HG03378 (cell line): ENCODE measurements around the gene GH2.
"Not testable (repeated sequence)": the region's sequence is repeated elsewhere in the genome, so short reads cannot be mapped to it uniquely, and the experiment has no call there.

ENCODE experiments used
- ATAC-seq: cut with Tn5 transposase; IDR thresholded peaks from one replicate; pipeline ENCODE4 v1.9.1; 2021; ENCODE audit warnings: mild to moderate bottlenecking, moderate library complexity; ENCODE audit not compliant: unreplicated experiment

Gene GH2

DNA sequence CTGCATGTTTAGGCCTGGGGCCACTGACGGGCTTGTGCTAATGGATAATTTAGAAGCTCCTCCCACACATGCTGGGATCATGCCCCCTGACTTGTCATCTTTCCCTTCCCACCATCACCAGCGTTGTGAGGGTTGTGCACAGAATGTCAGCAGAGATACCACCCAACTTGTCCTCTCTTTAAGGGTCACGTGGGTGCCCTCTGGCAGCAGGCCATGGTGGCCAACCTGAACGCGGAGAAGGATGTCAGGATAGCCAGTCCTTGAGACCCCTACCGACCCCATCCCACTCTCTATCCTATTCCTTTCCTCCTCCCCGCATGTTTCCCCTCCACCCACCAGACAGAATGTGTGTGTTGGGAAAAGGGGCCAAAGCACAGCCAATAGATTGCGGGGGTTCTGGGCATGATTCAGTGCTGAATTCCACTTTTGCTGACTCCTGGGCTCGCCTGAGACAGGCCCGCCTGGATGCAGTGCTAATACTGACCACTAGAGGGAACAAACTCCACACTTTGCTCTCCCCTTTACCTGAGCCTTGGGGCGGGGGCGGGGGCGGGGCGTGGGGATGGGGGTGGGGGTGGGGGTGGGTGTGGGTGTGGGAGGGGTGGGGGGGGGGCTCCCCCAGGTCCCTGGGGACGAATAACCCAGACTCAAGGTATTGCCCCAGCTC lies at the start of gene GH2:
TSS of gene GH2 (minus strand) at position 10 of the 667 bp plus-strand sequence. CDS start 143 bp downstream, outside the sequence.
- no peak for ATAC-seq

GRCh38 chr17:63930951-63931575 lies 49.3 kb upstream of the GH2 start:
- ATAC-seq, result no peak

- ATAC-seq, result no peak
Measured at GRCh38 chr17:63929860-63930766, 48.4 kb upstream of the GH2 start.

GRCh38 chr17:63928966-63929695 lies 47.4 kb upstream of the GH2 start:
- ATAC-seq, result no peak

DNA sequence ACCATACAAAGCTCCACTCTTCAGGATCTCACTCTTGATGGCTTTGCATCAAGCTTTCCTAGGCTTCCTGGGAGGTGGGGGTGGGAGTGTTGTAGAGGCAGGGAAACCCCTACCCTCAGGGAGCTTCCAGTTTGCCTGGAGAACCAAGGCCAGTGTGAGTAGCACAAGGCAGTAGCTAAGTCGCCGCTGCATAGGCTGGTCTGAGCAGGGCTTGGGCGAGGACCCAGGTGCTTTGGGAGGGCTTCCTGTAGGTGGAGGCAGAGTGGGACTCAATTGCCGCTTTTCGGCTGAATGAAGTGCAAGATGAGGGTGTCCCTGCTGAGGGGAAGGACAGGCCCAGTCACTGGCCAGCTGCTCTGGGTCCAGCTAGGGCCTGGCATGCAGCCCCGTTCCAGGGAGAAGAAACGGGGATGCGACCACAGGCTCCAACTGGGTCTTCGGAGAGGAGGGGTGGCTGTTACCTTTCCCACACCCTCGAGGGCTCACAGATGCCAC lies 46.5 kb upstream of the GH2 start:
- ATAC-seq, result no peak

GRCh38 chr17:63927464-63928171 lies 45.9 kb upstream of the GH2 start:
- ATAC-seq, result no peak

DNA sequence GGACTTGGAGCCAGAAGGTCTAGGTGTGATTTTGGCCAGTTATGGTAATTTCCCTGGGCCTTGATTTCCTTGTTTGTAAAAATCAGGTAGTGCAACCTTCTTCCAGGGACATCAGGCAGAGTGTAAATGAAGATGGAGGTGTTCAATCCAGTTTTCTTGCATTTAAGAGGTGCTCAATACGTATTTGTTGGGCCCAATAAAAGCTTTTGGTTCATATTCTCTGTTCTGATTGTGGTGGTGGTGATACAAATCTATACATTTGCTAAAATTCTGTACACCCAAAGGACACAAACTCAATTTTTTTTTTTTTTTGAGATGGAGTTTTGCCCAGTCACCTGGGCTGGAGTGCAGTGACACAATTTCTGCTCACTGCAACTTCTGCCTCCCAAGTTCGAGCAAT lies 44.4 kb upstream of the GH2 start:
- no peak for ATAC-seq

- no peak for ATAC-seq
Measured at GRCh38 chr17:63925615-63926014, 43.9 kb upstream of the GH2 start.

- ATAC-seq, result peak; percentile 54
Measured at GRCh38 chr17:63922402-63922801, 40.7 kb upstream of the GH2 start.

GRCh38 chr17:63920779-63921178 lies 39.0 kb upstream of the GH2 start:
- ATAC-seq, result not testable (repeated sequence)

- ATAC-seq, result not testable (repeated sequence)
Measured at GRCh38 chr17:63920050-63920449, 38.3 kb upstream of the GH2 start.

- ATAC-seq, result peak; percentile 50
Measured at GRCh38 chr17:63919311-63919723, 37.6 kb upstream of the GH2 start.

DNA sequence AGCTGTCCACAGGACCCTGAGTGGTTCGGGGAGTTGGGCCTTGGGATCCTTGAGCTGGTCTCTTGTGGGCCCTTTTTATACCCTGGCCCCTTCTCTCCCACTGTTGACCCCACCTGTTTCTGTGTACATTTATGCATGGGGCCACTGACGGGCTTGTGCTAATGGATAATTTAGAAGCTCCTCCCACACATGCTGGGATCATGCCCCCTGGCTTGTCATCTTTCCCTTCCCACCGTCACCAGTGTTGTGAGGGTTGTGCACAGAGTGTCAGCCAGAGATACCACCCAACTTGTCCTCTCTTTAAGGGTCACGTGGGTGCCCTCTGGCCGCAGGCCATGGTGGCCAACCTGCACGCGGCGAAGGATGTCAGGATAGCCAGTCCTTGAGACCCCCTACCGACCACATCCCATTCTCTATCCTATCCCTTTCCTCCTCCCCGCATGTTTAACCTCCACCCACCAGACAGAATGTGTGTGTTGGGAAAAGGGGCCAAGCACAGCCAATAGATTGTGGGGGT lies 37.1 kb upstream of the GH2 start, which contains the start of gene GH1:
TSS of gene GH1 (minus strand) at position 51 of the 517 bp plus-strand sequence. CDS start 63 bp downstream, outside the sequence.
- not testable (repeated sequence) for ATAC-seq

GRCh38 chr17:63918305-63918704 lies 36.6 kb upstream of the GH2 start:
- no peak for ATAC-seq

GRCh38 chr17:63917646-63918045 lies 35.9 kb upstream of the GH2 start:
- ATAC-seq, result no peak

DNA sequence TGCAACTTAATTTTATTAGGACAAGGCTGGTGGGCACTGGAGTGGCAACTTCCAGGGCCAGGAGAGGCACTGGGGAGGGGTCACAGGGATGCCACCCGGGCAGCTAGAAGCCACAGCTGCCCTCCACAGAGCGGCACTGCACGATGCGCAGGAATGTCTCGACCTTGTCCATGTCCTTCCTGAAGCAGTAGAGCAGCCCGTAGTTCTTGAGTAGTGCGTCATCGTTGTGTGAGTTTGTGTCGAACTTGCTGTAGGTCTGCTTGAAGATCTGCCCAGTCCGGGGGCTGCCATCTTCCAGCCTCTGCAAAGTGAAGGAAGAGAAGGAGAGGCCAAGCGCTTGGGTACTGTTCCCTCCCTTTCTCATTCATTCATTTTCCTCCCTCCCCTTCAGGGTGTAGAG lies 35.5 kb upstream of the GH2 start:
- ATAC-seq, result not testable (repeated sequence)

- ATAC-seq, result no peak
Measured at GRCh38 chr17:63916566-63917185, 34.9 kb upstream of the GH2 start.

DNA sequence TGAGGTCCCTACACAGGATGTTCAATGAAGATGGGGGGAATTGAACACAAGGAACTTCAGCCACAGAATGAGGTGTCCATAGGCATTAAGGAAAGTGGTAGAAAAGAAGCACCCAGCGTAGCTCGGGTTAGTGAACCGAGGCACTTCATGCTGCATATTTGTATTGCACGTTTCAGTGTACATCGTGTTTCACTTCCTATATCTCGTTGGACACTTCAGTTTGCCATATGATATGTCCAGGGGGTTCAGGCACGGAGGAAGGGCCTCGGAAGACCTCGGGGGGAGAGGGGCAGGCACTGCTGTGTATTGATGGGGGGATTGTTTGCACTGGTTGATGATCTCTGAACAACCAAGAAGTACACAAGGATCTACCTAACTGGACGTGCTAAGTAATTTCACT lies 34.0 kb upstream of the GH2 start:
- not testable (repeated sequence) for ATAC-seq

GRCh38 chr17:63914471-63914870 lies 32.7 kb upstream of the GH2 start:
- no peak for ATAC-seq
